HG03196 (cell line): ENCODE results near the gene C1GALT1.
"Not testable (repeated sequence)": the region's sequence is repeated elsewhere in the genome, so short reads cannot be mapped to it uniquely, and the experiment has no call there.

Experiments
- ATAC-seq: cut with Tn5 transposase; IDR thresholded peaks from one replicate; pipeline ENCODE4 v1.9.1; 2021; ENCODE audit not compliant: unreplicated experiment

Gene C1GALT1

DNA sequence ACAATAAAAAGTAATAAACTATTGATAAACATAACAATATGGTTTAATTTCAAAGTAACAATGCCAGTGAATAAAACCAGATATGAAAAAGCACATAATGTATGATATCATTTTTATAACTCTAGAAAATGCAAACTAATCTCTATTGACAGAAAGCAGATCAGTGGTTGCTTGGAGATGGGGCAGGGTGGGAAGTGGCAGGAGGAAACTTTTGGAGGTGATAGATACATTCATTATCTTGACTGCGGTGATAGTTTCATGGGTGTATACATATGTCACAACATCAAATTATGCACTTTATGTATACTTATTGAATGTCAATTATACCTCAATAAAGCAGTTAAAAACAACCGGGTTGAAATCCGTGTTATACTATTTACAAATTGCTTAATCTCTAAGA is 16.0 kb upstream of the C1GALT1 start:
- ATAC-seq, result no peak

GRCh38 chr7:7169296-7169695 is 13.0 kb upstream of the C1GALT1 start:
- no peak for ATAC-seq

GRCh38 chr7:7173956-7174632 is 8.2 kb upstream of the C1GALT1 start:
- no peak for ATAC-seq

DNA sequence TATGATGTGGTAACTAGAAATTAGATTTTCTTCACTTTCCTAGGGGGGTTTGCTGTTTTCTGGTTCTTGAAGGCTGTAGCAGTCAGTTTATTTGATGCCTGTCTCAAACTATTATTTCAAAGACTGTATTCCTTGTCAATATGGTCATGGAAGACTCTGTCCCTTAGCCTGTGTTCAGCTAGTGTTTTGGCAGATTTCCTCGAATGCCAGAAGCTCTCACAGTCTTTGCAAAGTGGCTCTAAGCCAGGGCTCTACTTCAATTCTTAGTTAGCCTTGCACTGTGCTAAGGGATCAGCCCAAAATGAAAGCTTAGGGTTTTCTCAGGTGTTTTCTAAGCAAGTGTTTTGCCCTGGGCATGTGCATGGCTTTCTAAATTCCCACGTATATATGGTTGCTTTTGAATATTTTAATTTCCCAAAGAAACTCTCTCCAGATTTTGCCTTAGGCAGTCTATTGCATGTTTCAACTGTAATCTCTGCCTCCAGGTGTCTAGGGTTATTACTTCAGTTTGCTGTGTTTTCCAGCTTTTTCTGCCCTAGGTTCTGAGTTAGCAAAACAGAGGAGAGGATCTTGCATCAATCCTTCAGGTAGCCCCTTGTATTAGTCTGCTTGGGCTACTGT is 7.2 kb upstream of the C1GALT1 start:
- no peak for ATAC-seq

GRCh38 chr7:7176406-7177043 is 5.8 kb upstream of the C1GALT1 start:
- ATAC-seq, result no peak

DNA sequence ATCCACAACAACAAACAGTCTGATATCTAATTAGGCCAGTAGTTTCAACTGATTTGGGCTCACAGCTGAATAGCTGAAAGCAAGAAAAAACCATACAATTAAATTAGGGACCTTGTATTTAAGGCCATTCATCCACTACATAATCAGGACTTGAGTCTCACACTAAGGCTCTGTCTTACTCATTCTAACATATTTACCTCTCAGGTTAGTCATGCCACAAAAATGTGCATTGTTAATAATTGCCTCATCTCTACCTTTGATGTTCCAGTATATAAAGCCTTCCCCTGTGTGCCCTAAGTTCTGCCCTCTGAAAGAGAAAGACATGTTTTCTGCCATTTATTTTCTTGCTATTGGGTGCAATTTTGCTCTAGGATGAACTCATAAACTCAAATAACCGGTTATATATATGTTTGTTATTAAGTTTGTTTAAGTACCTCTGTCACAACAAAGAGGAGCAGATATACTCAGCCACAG is 5.3 kb upstream of the C1GALT1 start:
- ATAC-seq, result no peak

DNA sequence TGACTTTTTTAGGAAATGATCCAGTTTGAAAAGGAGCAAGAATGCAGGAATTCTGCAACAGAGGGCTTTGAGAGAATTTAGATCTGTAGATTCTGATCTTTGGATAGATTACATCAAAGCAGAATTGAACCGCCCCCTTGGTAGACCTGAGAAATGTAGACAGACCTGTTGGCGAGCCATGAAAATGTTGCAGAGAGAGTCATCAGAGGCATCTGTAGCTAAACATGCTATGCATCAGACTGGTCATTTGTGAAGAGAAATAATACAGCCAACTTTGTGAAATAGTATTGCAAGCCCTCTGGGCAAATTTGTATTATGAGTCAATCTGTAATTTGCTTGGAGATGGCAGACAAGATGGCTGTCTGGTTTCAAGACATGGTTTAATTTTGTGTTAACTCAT is 4.3 kb upstream of the C1GALT1 start:
- ATAC-seq, result no peak

GRCh38 chr7:7178906-7179305 is 3.4 kb upstream of the C1GALT1 start:
- no peak for ATAC-seq

DNA sequence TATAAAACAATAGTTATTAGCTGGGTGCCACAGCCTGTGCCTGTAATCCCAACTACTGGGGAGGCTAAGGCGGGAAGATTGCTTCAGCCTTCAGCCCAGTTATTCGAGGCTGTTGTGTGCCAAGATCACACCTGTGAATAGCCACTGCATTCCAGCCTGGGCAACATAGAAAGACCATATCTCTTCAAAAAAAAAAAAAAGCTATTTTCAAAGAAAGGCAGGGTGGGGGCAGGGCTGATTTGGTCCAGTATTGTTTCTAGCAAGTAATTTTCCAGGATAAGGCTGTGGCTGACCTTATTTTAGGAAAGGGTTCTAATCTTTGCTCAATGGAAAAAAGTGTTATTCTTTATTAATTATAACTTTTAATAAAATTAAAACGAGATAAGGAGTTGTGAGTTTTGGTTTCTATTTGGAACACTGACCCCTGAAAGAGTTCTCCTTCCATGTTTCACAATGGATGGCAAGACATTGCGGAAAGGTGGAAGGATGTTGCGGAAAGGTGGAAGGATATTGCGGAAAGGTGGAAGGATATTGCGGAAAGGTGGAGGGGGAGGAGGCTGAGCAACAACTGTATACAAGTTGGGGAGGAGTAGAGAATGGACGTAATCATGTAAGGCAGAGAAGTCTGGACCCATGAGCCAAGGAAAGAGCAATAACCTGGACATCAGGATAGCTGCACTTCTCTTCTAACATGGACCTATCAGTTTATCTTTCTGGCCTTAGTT is 1.5 kb upstream of the C1GALT1 start:
- no peak for ATAC-seq

DNA sequence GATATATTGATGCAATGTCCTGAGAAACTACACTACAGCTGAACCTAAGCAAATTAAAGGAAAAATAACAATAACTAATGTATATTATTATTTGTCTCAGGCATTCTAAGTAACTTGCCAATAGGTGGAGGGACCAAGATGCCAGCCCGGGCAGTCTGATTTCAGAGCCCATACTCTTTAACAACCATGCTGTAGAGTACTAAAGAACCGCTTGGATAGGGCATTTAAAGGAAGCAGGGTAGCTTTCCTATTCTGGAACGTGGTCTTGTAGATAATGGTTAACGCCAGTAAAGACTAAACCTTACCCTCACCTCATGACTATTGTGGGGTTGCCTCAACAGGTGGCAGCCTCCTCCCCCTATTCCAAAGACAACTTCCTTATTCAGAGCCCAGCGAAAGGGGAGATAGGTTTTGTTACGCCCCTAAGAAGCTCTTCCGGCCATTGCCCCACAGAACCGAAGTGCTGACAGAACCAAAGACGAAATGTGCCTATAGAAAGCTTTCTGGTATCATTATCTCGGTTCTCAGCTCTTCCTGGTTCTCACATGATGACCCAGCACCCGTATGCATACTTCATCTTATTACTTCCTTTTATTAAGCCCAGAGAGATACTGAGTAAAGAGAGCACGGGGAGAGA is 707 bp upstream of the C1GALT1 start:
- ATAC-seq, result peak; percentile 41

DNA sequence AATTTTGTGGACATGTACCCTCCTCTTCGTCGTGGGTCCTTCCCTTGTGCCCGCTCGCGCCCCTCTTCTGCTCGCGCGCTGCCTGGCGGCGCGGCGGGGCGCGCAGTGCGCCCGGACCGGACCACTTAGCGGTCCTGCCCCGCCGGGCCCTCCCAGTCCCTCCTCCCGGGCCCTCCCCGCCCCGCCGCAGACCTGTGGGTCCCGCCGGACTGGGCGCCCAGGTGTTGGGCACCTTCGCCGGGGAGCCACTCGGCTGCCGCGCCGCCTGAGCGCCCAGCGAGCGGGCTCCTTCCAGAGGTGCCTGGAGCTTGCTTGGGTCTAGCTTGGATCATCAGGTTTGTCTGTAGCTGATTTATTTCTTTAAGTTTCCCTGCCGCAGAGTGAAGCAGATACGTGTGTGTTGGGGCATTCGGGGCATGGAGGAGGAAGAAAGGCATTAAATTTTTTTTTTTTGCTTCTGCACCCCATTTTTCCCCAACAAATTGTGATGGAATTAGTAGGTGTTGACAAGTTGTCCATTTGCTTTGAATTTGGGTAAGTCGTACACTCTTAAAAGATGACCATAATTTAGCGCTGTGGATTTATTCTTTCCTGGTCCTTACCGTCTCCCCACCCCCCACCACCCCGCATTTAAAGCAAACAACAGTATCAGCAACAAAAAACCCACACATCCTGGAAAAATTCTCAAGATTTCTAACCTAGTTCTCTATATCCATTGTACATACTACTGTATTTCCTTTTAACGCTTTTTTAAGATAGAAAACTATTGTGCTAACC is 905 bp downstream of the C1GALT1 start:
- peak; percentile 23 for ATAC-seq

DNA sequence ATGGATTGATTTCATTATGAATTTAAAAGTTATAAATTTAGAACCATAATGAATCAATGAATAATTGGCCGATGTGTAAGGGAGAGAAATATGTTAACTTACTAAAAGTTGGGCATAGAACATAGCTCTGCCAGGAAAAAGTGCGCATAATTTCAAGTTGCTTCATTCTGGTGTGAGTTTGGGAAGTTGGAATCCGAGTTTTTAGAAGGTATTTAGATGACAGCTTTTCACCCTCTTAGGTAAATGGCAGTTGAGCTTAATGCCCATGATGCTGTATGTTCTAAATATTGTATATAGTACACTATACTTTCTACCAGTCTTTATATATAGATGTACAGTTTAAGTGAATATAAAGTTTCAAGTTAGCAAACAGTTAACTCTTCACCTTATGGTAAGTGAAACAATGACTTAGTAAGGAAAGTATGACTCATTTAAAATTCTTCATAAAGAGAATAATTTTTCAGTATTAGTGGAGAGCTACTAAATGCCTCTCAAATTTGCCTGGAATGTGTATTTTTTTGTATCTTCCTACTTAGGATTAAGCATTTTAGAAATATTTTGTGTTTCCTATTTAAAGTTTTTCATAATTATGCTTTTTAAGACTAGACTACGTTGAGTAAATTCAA is 1.6 kb downstream of the C1GALT1 start:
- ATAC-seq, result no peak

DNA sequence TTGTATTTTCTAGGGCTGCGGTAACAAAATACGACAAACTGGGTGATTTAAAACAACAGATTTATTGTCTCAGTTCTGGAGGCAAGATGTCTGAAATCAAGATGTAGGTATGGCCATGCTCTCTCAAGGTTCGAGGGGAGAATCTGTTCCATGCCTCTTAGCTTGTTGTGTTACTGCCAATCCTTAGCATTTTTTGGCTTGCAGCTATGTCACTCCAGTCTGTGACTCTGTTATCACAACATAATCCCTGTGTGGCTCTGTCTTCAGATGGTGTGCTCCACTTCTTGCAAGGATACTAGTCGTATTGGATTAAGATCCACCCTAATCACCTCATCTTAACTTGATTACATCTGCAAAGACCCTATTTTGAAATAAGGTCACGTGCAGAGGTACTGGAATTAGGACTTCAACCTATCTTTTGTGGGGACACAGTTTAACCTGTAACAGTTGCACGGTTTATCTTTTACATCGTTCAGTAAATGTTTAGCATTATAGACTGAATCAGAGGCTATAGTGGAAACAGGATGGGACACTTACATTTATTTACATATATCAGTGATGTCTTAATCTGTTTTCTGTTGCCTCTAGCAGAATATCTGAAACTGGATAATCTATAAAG is 3.1 kb downstream of the C1GALT1 start:
- ATAC-seq, result no peak

- ATAC-seq, result no peak
These were observed 5.7 kb downstream of the C1GALT1 start for GRCh38 chr7:7188091-7188490.

DNA sequence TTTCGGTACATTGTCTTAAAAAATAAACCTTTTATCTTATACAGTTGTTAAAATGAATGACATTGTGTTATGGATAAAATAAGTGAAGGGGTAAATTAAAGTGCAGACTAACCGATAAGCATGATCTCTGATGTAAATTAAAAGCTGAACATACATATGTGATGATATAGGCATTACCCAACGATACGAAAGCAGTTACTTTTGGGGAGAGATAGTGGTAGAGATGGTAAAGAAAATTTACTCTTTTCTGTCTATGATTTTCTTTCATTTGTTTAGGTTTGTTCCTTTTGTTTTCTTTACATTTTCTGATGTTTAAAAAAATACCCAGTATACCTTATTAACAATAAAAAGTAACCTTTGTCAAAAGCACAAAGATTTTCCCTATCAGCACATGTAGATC is 6.4 kb downstream of the C1GALT1 start:
- ATAC-seq, result no peak

DNA sequence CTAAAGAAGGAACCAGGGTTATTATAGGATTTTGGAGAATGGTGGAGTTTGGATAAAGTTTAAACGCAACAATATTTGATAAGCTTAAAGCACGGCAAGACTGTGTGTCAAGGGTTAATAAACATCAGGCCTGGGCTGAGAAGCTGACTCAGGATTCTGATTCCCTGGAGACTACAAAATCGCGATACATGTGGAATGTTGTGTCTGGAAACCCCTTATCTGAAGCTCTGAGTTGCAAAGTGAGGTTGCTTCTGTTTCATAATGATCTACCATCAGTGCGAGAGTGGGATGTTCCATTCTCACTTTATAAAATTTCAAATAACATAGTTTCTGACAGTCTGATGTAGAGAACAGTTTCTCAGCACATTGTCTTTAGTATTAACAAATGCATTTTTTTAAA is 7.8 kb downstream of the C1GALT1 start:
- no peak for ATAC-seq

- no peak for ATAC-seq
These were observed 8.8 kb downstream of the C1GALT1 start for GRCh38 chr7:7191137-7191536.

DNA sequence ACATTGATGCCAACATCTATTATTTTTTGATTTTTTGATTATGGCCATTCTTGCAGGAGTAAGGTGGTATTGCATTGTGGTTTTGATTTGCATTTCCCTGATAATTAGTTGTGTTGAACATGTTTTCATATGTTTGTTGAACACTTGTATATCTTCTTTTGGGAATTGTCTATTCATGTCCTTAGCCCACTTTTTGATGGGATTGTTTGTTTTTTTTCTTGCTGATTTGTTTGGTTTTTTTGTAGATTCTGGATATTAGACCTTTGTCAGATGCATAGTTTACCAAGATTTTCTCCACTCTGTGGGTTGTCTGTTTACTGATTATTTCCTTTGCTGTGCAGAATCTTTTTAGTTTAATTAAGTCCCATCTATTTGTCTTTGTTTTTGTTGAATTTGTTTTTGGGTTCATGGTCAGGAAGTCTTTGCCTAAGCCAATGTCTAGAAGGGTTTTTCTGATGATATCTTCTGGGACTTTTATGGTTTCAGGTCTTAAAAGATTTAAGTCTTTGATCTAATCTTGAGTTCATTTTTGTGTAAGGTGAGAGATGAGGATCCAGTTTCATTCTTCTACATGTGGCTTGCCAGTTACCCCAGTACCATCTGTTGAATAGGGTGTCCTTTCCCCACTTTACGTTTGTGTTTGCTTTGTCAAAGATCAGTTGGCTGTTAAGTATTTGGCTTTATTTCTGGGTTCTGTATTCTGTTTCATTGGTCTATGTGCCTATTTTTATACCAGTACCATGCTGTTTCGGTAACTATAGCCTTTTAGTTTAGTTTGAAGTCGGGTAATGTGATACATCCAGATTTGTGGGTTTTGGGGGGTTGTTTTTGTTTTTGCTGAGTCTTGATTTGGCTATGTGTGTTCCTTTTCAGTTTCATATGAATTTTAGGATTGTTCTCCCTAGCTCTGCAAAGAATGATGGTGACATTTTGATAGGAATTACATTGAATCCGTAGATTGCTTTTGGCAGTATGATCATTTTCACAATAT is 10.7 kb downstream of the C1GALT1 start:
- not testable (repeated sequence) for ATAC-seq
